ENCODE measurements around the gene ICAM2. TPM values are rescaled to one million over a fixed set of nuclear protein-coding genes. Genes with fewer than 3 reads are reported as not detected.

Gene ICAM2
- total RNA-seq, 1 donor from 2014 or later = not detected

GRCh38 chr17:63963123-63963522, 57.3 kb downstream of the ICAM2 start:
- no peaks in the 10 kb centered on the region for H3K27me3 ChIP-seq
- H3K4me2 ChIP-seq = no peak overlapping the region
- peaks cover 17% of the 10 kb centered on the region for H3F3A ChIP-seq (ENCODE audit: low read depth)
- H3K9me3 ChIP-seq (ENCODE audit: low read depth) = no peaks in the 10 kb centered on the region
- no peaks in the 10 kb centered on the region for H4K20me1 ChIP-seq (ENCODE audit: low read depth)
- no peaks in the 10 kb centered on the region for H3K9me3 Mint-ChIP-seq
- H3K27ac ChIP-seq = no peak overlapping the region
- no peaks in the 10 kb centered on the region for H3K36me3 Mint-ChIP-seq
- no peaks in the 10 kb centered on the region for H3K36me3 ChIP-seq
- H3K4me1 ChIP-seq = peaks cover 23% of the 10 kb centered on the region
- TF ChIP-seq EZH2 (IDR thresholded peaks at IDR 0.05) (no peak), CTCF (IDR thresholded peaks at IDR 0.05) (no peak), EZH2phosphoT487 (IDR thresholded peaks at IDR 0.05) (no peak)
- peaks cover 9% of the 10 kb centered on the region for H3K27me3 Mint-ChIP-seq (ENCODE audit: insufficient read depth, low read depth)
- no peak overlapping the region for H3K4me3 Mint-ChIP-seq
- H3K4me1 Mint-ChIP-seq = peaks cover 12% of the 10 kb centered on the region
- H2AFZ ChIP-seq (replicated peaks) = no peak overlapping the region
- no peak overlapping the region for H3K9ac ChIP-seq
- no peak overlapping the region for H3K4me3 ChIP-seq
- no peak for DNase-seq (ENCODE audit: low spot score)
- no peaks in the 10 kb centered on the region for H3K79me2 ChIP-seq (ENCODE audit: low read depth)
- H3K27ac Mint-ChIP-seq = peak overlapping the region; percentile 0

DNA sequence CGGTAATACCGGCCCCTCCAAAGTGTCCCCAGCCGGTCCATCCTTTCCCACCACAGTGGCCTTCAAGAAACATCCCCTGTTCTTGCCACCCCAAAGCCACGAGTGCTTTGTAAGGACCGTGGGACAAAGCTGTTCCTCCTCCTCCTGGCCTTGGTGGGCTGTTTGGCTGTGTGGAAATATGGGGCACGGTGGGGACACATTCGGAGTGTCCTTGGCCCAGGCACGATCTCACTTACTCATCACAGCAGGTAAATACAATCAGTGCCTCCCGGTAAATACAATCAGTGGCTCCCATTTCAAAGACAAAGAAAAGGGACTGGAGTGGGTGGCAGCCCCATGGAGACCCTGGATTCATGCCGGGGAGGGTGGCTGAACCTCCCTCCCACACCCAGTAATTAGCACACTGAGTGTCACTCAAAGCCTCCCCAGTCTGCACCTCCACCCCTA, 58.1 kb downstream of the ICAM2 start:
- no peak for TF ChIP-seq EZH2phosphoT487 (IDR thresholded peaks at IDR 0.05)
- peak overlapping the region; percentile 4 for H3K4me3 ChIP-seq
- H2AFZ ChIP-seq (replicated peaks) = peak overlapping the region; percentile 63

GRCh38 chr17:63961355-63962212, 58.8 kb downstream of the ICAM2 start:
- H3K4me1 ChIP-seq = peaks cover 23% of the 10 kb centered on the region
- Mint-ChIP-seq H3K9me3 (no peaks in the 10 kb centered on the region), H3K36me3 (no peaks in the 10 kb centered on the region), H3K4me3 (peak overlapping the region; percentile 67), H3K27ac (no peak overlapping the region), H3K4me1 (peaks cover 12% of the 10 kb centered on the region), H3K27me3 (ENCODE audit: insufficient read depth, low read depth) (peaks cover 6% of the 10 kb centered on the region)
- no peaks in the 10 kb centered on the region for H3K79me2 ChIP-seq (ENCODE audit: low read depth)
- H3K9ac ChIP-seq = no peak overlapping the region
- H3F3A ChIP-seq (ENCODE audit: low read depth) = peaks cover 17% of the 10 kb centered on the region
- H3K36me3 ChIP-seq = no peaks in the 10 kb centered on the region
- no peaks in the 10 kb centered on the region for H4K20me1 ChIP-seq (ENCODE audit: low read depth)
- no peaks in the 10 kb centered on the region for H3K27me3 ChIP-seq
- H3K4me3 ChIP-seq = peak overlapping the region; percentile 35
- peak; percentile 98 for DNase-seq (ENCODE audit: low spot score)
- H2AFZ ChIP-seq (replicated peaks) = peak overlapping the region; percentile 63
- TF ChIP-seq EZH2phosphoT487 (IDR thresholded peaks at IDR 0.05) (no peak), CTCF (IDR thresholded peaks at IDR 0.05) (no peak), EZH2 (IDR thresholded peaks at IDR 0.05) (no peak)
- H3K27ac ChIP-seq = no peak overlapping the region
- peak overlapping the region; percentile 78 for H3K4me2 ChIP-seq
- no peaks in the 10 kb centered on the region for H3K9me3 ChIP-seq (ENCODE audit: low read depth)

More for the DNA sequence above, 58.1 kb downstream of the ICAM2 start:
- peaks cover 6% of the 10 kb centered on the region for H3K27me3 Mint-ChIP-seq (ENCODE audit: insufficient read depth, low read depth)
- H3K27me3 ChIP-seq = no peaks in the 10 kb centered on the region
- H3K9me3 Mint-ChIP-seq = no peaks in the 10 kb centered on the region
- H3K4me2 ChIP-seq = peak overlapping the region; percentile 39
- H3K27ac ChIP-seq = no peak overlapping the region
- peaks cover 17% of the 10 kb centered on the region for H3F3A ChIP-seq (ENCODE audit: low read depth)
- H4K20me1 ChIP-seq (ENCODE audit: low read depth) = no peaks in the 10 kb centered on the region
- no peaks in the 10 kb centered on the region for H3K36me3 Mint-ChIP-seq
- H3K4me3 Mint-ChIP-seq = peak overlapping the region; percentile 15
- H3K9me3 ChIP-seq (ENCODE audit: low read depth) = no peaks in the 10 kb centered on the region
- H3K27ac Mint-ChIP-seq = no peak overlapping the region
- H3K36me3 ChIP-seq = no peaks in the 10 kb centered on the region
- H3K79me2 ChIP-seq (ENCODE audit: low read depth) = no peaks in the 10 kb centered on the region
- H3K4me1 Mint-ChIP-seq = peaks cover 12% of the 10 kb centered on the region
- H3K4me1 ChIP-seq = peaks cover 23% of the 10 kb centered on the region
- DNase-seq (ENCODE audit: low spot score) = no peak
- H3K9ac ChIP-seq = no peak overlapping the region

DNA sequence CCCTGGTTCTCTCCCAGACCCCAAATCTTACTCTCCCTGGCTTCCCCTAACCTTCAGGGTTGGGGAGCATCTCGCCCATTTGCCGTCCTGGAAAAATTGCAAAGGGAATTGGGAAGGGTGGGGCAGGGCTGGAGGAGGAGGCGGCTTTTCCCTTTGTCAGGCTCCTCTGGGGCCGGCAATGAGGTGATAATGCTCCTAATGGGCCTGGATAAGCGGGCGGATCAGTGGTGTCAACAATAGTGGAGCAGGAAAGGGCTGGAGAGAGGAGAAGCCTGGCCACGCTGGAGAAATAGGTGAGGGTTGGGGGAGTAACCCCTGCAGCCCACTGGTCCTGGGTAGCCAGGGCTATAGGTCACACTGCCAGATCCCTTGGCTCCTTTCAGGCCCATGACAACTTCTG, 60.0 kb downstream of the ICAM2 start:
- Histone ChIP-seq H2AFZ (replicated peaks) (no peak overlapping the region), H3K27ac (no peak overlapping the region), H3F3A (ENCODE audit: low read depth) (peaks cover 17% of the 10 kb centered on the region), H3K9ac (no peak overlapping the region), H3K4me1 (peaks cover 23% of the 10 kb centered on the region), H3K4me3 (peak overlapping the region; percentile 35), H3K79me2 (ENCODE audit: low read depth) (no peaks in the 10 kb centered on the region), H3K27me3 (no peaks in the 10 kb centered on the region), H3K4me2 (peak overlapping the region; percentile 78), H3K9me3 (ENCODE audit: low read depth) (no peaks in the 10 kb centered on the region), H4K20me1 (ENCODE audit: low read depth) (no peaks in the 10 kb centered on the region), H3K36me3 (no peaks in the 10 kb centered on the region)
- no peak overlapping the region for H3K4me3 Mint-ChIP-seq
- H3K36me3 Mint-ChIP-seq = no peaks in the 10 kb centered on the region
- no peak for TF ChIP-seq EZH2phosphoT487 (IDR thresholded peaks at IDR 0.05)
- no peak for TF ChIP-seq EZH2 (IDR thresholded peaks at IDR 0.05)
- TF ChIP-seq CTCF (IDR thresholded peaks at IDR 0.05) = no peak
- peak; percentile 68 for DNase-seq (ENCODE audit: low spot score)
- peaks cover 13% of the 10 kb centered on the region for H3K4me1 Mint-ChIP-seq
- peaks cover 6% of the 10 kb centered on the region for H3K27me3 Mint-ChIP-seq (ENCODE audit: insufficient read depth, low read depth)
- no peaks in the 10 kb centered on the region for H3K9me3 Mint-ChIP-seq
- no peak overlapping the region for H3K27ac Mint-ChIP-seq
